Measurements from ENCODE around the gene SPEG. TPM values are rescaled to one million over a fixed set of nuclear protein-coding genes. Genes with fewer than 3 reads are reported as not detected.

SPEG gene
- total and polyA plus RNA-seq, 2 of the 13 experiments (the other 11 are each of a cell fraction or from before 2014, with no cell fraction given): 0.18 to 0.24 TPM

DNA sequence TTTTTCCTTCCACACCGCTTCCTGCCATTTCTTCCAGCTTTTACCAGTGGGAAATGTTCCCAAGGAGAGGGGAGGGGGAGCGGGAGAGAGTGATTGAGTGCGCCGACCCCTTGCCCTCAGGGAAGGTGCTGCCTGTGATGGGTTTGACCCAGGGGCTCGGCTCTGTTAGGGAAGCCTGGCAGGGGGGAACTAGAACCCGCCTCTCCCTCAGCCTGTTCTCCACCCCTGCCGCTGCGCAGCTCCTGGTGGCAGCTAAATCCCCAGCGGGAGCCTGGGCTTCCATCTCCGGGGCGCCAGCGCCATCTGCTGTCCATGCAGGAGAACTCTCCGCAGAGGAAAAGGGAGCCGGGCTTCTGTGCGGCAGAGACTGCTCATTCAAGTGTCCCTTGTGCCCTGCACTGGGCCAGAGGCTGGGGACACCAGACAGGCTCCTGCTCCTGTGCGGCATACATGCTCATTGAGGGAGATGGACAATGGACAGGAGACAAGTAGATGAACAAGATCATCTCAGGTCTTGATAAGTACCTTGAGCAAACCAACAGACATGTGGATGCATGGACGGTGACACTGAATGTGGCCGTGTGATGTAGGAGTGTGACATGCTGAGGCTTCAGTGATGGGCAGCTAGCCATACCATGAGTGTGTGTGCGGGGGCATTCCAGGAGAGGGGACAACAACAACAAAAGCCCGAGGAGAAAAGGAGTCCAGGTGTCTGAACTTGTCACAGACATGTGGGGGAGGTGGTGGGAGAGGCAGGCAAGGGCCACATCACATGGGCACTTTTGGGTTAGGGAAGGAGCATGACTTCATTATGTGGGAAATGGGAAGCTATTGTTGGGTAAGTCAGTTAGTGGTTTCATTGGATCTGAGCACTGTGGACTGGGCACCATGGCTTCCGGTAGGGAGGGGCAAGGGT lies 95.7 kb downstream of the SPEG start (continued):
- no peak for TF ChIP-seq NCOA2 (CRISPR knock-in tag; IDR thresholded peaks at IDR 0.05)
- TF ChIP-seq, protein P1, sequence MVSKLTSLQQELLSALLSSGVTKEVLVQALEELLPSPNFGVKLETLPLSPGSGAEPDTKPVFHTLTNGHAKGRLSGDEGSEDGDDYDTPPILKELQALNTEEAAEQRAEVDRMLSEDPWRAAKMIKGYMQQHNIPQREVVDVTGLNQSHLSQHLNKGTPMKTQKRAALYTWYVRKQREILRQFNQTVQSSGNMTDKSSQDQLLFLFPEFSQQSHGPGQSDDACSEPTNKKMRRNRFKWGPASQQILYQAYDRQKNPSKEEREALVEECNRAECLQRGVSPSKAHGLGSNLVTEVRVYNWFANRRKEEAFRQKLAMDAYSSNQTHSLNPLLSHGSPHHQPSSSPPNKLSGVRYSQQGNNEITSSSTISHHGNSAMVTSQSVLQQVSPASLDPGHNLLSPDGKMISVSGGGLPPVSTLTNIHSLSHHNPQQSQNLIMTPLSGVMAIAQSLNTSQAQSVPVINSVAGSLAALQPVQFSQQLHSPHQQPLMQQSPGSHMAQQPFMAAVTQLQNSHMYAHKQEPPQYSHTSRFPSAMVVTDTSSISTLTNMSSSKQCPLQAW (CRISPR knock-in tag; IDR thresholded peaks at IDR 0.05): peak; percentile 81
- TF ChIP-seq ZFAT (CRISPR knock-in tag; conservative IDR thresholded peaks at IDR 0.05): no peak
- TF ChIP-seq, protein P2, sequence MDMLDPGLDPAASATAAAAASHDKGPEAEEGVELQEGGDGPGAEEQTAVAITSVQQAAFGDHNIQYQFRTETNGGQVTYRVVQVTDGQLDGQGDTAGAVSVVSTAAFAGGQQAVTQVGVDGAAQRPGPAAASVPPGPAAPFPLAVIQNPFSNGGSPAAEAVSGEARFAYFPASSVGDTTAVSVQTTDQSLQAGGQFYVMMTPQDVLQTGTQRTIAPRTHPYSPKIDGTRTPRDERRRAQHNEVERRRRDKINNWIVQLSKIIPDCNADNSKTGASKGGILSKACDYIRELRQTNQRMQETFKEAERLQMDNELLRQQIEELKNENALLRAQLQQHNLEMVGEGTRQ (IDR thresholded peaks at IDR 0.05; ENCODE audit: low read depth, low read length): no peak
- TF ChIP-seq, protein P2 (CRISPR knock-in tag; IDR thresholded peaks at IDR 0.05; ENCODE audit: borderline replicate concordance): no peak
- TF ChIP-seq, protein P3, sequence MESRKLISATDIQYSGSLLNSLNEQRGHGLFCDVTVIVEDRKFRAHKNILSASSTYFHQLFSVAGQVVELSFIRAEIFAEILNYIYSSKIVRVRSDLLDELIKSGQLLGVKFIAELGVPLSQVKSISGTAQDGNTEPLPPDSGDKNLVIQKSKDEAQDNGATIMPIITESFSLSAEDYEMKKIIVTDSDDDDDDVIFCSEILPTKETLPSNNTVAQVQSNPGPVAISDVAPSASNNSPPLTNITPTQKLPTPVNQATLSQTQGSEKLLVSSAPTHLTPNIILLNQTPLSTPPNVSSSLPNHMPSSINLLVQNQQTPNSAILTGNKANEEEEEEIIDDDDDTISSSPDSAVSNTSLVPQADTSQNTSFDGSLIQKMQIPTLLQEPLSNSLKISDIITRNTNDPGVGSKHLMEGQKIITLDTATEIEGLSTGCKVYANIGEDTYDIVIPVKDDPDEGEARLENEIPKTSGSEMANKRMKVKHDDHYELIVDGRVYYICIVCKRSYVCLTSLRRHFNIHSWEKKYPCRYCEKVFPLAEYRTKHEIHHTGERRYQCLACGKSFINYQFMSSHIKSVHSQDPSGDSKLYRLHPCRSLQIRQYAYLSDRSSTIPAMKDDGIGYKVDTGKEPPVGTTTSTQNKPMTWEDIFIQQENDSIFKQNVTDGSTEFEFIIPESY (CRISPR knock-in tag; IDR thresholded peaks at IDR 0.05): no peak
- no peak for TF ChIP-seq NPAS2 (CRISPR knock-in tag; IDR thresholded peaks at IDR 0.05; ENCODE audit: borderline replicate concordance)
- TF ChIP-seq NBN (conservative IDR thresholded peaks at IDR 0.05): no peak
- no peak for TF ChIP-seq CREB1 (IDR thresholded peaks at IDR 0.05)
- no peak for TF ChIP-seq CREB1 (CRISPR knock-in tag; IDR thresholded peaks at IDR 0.05)
- TF ChIP-seq, protein P4, sequence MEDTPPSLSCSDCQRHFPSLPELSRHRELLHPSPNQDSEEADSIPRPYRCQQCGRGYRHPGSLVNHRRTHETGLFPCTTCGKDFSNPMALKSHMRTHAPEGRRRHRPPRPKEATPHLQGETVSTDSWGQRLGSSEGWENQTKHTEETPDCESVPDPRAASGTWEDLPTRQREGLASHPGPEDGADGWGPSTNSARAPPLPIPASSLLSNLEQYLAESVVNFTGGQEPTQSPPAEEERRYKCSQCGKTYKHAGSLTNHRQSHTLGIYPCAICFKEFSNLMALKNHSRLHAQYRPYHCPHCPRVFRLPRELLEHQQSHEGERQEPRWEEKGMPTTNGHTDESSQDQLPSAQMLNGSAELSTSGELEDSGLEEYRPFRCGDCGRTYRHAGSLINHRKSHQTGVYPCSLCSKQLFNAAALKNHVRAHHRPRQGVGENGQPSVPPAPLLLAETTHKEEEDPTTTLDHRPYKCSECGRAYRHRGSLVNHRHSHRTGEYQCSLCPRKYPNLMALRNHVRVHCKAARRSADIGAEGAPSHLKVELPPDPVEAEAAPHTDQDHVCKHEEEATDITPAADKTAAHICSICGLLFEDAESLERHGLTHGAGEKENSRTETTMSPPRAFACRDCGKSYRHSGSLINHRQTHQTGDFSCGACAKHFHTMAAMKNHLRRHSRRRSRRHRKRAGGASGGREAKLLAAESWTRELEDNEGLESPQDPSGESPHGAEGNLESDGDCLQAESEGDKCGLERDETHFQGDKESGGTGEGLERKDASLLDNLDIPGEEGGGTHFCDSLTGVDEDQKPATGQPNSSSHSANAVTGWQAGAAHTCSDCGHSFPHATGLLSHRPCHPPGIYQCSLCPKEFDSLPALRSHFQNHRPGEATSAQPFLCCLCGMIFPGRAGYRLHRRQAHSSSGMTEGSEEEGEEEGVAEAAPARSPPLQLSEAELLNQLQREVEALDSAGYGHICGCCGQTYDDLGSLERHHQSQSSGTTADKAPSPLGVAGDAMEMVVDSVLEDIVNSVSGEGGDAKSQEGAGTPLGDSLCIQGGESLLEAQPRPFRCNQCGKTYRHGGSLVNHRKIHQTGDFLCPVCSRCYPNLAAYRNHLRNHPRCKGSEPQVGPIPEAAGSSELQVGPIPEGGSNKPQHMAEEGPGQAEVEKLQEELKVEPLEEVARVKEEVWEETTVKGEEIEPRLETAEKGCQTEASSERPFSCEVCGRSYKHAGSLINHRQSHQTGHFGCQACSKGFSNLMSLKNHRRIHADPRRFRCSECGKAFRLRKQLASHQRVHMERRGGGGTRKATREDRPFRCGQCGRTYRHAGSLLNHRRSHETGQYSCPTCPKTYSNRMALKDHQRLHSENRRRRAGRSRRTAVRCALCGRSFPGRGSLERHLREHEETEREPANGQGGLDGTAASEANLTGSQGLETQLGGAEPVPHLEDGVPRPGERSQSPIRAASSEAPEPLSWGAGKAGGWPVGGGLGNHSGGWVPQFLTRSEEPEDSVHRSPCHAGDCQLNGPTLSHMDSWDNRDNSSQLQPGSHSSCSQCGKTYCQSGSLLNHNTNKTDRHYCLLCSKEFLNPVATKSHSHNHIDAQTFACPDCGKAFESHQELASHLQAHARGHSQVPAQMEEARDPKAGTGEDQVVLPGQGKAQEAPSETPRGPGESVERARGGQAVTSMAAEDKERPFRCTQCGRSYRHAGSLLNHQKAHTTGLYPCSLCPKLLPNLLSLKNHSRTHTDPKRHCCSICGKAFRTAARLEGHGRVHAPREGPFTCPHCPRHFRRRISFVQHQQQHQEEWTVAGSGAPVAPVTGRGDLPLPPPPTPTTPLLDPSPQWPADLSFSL (CRISPR knock-in tag; IDR thresholded peaks at IDR 0.05): no peak
- peak; percentile 76; the same call in 1 of the 2 replicates for TF ChIP-seq ZNF598 (CRISPR knock-in tag; IDR thresholded peaks at IDR 0.05; ENCODE audit: borderline replicate concordance)
- no peak for TF ChIP-seq SSRP1 (CRISPR knock-in tag; IDR thresholded peaks at IDR 0.05)
